Activated T-cell treated with anti-CD3 and anti-CD28 coated beads, Interleukin-2, amount 50 U/mL, for 72 hours (primary cell): ENCODE measurements around the gene PLCH1. TPM values are rescaled to one million over a fixed set of nuclear protein-coding genes. Genes with fewer than 3 reads are reported as not detected.

Source experiments
- ATAC-seq, 2 donors: fragments of 150-1000 bp; cut with Tn5 transposase; replicated peaks in 1 of 2; 2 replicates each; pipeline ENCODE4 v1.10.0; 2021; ENCODE audit warnings: moderate library complexity in 2 of 2, mild to moderate bottlenecking in 1 of 2
- DNase-seq, 2 donors: peaks; one replicate each; pipeline ENCODE4 v3.0.0; 2021 to 2022; ENCODE audit warnings: mixed read lengths in 1 of 2
- H3K27ac Mint-ChIP-seq: one replicate; pipeline ENCODE4 v1.8.0; 2022; ENCODE audit warnings: mild to moderate bottlenecking, moderate library complexity, mixed read lengths
- H3K27me3 Mint-ChIP-seq: one replicate; pipeline ENCODE4 v1.8.0; 2022; ENCODE audit warnings: low read depth, mixed read lengths
- H3K36me3 Mint-ChIP-seq, 2 donors: one replicate each; pipeline ENCODE4 v1.8.0; 2022; ENCODE audit warnings: mixed read lengths in 2 of 2, mild to moderate bottlenecking in 1 of 2; ENCODE audit not compliant: insufficient read depth in 2 of 2
- H3K4me1 Mint-ChIP-seq: one replicate; pipeline ENCODE4 v1.8.0; 2022; ENCODE audit warnings: low read depth, mixed read lengths
- H3K4me3 Mint-ChIP-seq, 2 donors: one replicate each; pipeline ENCODE4 v1.8.0; 2022; ENCODE audit warnings: mild to moderate bottlenecking in 2 of 2, mixed read lengths in 2 of 2, moderate library complexity in 2 of 2
- H3K9me3 Mint-ChIP-seq, 2 donors: one replicate each; pipeline ENCODE4 v1.8.0; 2022; ENCODE audit warnings: mixed read lengths in 2 of 2
- total RNA-seq, 2 donors: library from RNA; stranded (reverse); gene quantifications; one replicate each; pipeline ENCODE4 v1.2.3, GENCODE V29; 2022

Gene PLCH1
- total RNA-seq, 2 donors from 2014 or later, result 0.14 to 1.1 TPM

DNA sequence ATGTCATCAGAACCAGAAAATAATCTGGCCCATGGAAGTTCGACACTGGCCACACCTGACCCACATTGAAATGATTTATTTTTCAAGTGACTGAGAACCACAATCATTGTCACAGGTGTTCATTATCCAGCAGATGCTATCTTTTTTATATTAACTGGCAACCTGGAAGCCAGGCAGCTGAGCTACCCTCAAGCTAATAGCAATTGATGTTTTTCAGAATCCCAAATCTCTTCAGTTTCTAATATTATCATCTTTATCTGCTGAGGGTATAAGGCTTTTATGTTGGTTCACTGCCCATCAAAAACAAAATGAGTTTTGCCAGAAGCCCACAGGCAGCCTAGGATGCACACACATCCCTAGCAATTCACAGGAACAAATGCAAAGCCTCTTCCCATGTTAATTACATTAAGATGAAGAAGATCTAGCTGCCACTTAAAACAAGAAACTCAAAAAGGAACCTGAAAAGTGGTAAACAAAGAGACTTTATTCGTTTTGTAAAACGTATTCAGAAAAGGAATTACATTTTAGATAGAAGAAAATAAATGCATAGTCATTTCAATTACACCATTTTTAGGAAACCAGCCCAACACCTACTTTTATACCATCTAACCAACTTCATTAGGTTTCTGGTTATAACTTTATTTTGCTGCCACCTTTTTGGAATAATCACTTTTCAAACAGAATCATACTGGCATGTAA lies 410.5 kb downstream of the PLCH1 start:
- no peak overlapping the region for H3K4me3 Mint-ChIP-seq
- peaks cover 20% of the 10 kb centered on the region for H3K4me1 Mint-ChIP-seq
- ATAC-seq (no peak), DNase-seq (no peak)
- H3K36me3 Mint-ChIP-seq, result no peaks in the 10 kb centered on the region
- peaks cover under 1% of the 10 kb centered on the region for H3K27me3 Mint-ChIP-seq
- no peaks in the 10 kb centered on the region for H3K9me3 Mint-ChIP-seq
- H3K27ac Mint-ChIP-seq, result no peak overlapping the region

DNA sequence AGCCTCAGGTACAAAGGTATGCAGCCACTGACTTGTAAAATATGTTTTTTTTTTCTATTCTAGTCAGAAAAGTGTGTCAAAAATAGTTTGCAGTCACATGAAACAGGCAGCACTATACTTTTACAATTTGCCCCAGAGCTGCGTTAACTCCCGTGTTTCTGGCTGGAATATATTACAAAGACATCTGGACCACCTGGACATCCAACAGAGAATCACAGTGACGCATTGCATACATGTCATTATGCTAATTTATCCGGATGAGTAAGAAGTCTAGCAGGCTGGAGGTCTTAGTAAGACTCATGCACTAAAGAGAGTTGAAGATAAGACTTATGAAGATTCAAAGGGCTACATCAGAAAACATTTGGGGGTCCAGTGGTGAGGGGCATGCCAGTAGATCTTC lies 412.2 kb downstream of the PLCH1 start:
- no peak overlapping the region for H3K4me3 Mint-ChIP-seq
- ATAC-seq (no peak), DNase-seq (no peak)
- no peaks in the 10 kb centered on the region for H3K9me3 Mint-ChIP-seq
- H3K27me3 Mint-ChIP-seq, result no peaks in the 10 kb centered on the region
- no peak overlapping the region for H3K27ac Mint-ChIP-seq
- H3K36me3 Mint-ChIP-seq, result no peaks in the 10 kb centered on the region
- H3K4me1 Mint-ChIP-seq, result peaks cover 14% of the 10 kb centered on the region

- no peak for ATAC-seq
- H3K4me1 Mint-ChIP-seq, result peaks cover 14% of the 10 kb centered on the region
- H3K4me3 Mint-ChIP-seq, result no peak overlapping the region
- DNase-seq, result no peak
- H3K9me3 Mint-ChIP-seq, result no peaks in the 10 kb centered on the region
- H3K27me3 Mint-ChIP-seq, result no peaks in the 10 kb centered on the region
- H3K27ac Mint-ChIP-seq, result no peak overlapping the region
- H3K36me3 Mint-ChIP-seq, result no peaks in the 10 kb centered on the region
Measured at GRCh38 chr3:155331078-155331477, 413.8 kb downstream of the PLCH1 start.

- H3K27ac Mint-ChIP-seq, result no peak overlapping the region
- ATAC-seq (no peak), DNase-seq (no peak)
- H3K4me1 Mint-ChIP-seq, result peaks cover 11% of the 10 kb centered on the region
- H3K27me3 Mint-ChIP-seq, result no peaks in the 10 kb centered on the region
- H3K4me3 Mint-ChIP-seq, result no peak overlapping the region
- H3K9me3 Mint-ChIP-seq, result no peaks in the 10 kb centered on the region
- H3K36me3 Mint-ChIP-seq, result no peaks in the 10 kb centered on the region
Measured at GRCh38 chr3:155330370-155330769, 414.5 kb downstream of the PLCH1 start.

DNA sequence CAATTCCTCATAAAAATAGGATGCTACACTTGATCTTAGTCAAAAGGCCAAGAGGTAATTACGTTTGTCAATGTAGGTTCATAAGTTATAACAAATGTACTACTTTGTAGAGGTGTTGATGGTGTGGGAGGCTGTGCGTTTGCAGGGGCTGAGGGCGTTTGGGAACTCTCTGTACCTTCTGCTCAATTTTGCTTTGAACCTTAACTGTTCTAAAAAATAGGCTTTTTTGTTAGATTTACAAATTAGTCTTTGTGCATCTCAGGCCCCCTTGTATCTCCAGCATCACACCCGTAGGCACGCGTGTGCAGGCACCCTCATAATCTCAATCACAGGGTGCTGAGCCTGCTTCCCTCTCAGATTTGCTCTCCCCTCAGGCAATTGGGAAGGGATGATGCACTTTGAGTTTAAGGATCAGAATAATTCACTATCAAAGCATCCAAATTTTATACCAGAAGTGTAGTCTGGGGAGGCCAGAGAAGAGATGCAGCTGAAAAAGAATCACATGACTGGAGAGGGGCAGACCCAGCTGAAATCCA lies 415.3 kb downstream of the PLCH1 start:
- no peaks in the 10 kb centered on the region for H3K9me3 Mint-ChIP-seq
- no peak overlapping the region for H3K4me3 Mint-ChIP-seq
- ATAC-seq (no peak), DNase-seq (no peak)
- no peak overlapping the region for H3K27ac Mint-ChIP-seq
- peaks cover 4% of the 10 kb centered on the region for H3K4me1 Mint-ChIP-seq
- H3K36me3 Mint-ChIP-seq, result no peaks in the 10 kb centered on the region
- no peaks in the 10 kb centered on the region for H3K27me3 Mint-ChIP-seq

DNA sequence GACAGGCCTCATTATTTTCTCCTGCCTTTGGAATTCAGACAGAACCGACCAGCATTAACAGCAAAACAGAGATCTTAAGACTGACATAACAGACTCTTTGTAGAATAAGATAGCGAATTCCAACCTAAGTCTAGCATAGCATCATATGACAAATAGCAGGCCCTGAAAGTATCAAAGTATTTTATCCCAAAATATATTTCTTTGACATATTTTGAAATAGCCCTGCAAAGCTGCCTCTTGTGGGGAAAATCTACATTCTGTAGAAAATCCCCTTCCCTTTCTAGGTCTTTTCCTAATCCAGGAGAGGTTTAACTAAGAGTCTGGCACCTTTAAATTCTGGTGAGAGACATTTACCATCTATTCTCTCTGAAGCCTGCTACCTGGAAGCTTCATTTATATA lies 417.0 kb downstream of the PLCH1 start:
- DNase-seq (no peak), ATAC-seq (no peak)
- H3K4me1 Mint-ChIP-seq, result no peaks in the 10 kb centered on the region
- no peaks in the 10 kb centered on the region for H3K27me3 Mint-ChIP-seq
- H3K4me3 Mint-ChIP-seq, result no peak overlapping the region
- no peak overlapping the region for H3K27ac Mint-ChIP-seq
- no peaks in the 10 kb centered on the region for H3K9me3 Mint-ChIP-seq
- no peaks in the 10 kb centered on the region for H3K36me3 Mint-ChIP-seq

DNA sequence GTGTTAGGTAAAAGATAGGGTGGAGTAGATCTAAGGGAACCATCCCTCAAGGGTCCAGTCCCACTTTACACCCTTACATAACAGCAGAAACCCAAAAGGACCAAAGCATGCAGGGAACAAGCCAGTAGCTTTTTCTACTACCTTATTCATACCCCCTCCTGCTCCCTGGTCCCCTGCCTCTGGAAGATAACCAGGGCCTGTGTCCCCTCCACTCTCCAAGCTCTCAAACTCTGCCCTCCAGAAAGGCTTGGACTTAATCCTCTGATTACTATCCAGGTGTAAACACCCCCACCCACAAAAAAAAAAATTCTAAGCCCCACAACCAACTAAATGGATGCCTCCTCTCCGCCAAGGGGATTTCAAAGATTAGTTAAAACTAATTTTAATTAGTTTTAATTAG lies 417.4 kb downstream of the PLCH1 start:
- ATAC-seq, result no peak
- H3K36me3 Mint-ChIP-seq, result no peaks in the 10 kb centered on the region
- no peak overlapping the region for H3K4me3 Mint-ChIP-seq
- H3K4me1 Mint-ChIP-seq, result no peaks in the 10 kb centered on the region
- DNase-seq, result no peak
- no peaks in the 10 kb centered on the region for H3K27me3 Mint-ChIP-seq
- no peak overlapping the region for H3K27ac Mint-ChIP-seq
- no peaks in the 10 kb centered on the region for H3K9me3 Mint-ChIP-seq

DNA sequence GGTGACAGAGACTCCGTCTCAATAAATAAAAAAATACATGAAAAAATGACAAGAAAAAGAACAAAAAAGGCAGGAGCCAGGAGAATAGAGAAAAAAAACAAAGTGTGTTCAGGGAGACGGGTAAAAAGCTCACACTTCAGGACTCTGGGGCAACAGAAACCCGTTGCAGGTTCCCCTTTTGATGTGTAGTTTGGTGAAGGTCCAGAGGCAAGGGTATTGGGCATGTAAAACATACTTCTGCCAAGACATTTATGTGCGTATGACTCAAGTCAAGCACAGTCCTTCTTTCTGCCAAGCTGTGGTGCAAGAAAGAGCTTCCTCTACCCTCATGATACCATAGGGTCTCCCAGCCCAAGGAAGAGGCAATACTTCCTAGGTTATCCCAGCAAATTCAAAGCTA lies 418.0 kb downstream of the PLCH1 start:
- Mint-ChIP-seq H3K36me3 (no peaks in the 10 kb centered on the region), H3K4me3 (no peak overlapping the region), H3K4me1 (no peaks in the 10 kb centered on the region), H3K27ac (no peak overlapping the region), H3K9me3 (no peaks in the 10 kb centered on the region), H3K27me3 (no peaks in the 10 kb centered on the region)
- DNase-seq (no peak), ATAC-seq (no peak)

GRCh38 chr3:155326244-155326643 lies 418.6 kb downstream of the PLCH1 start:
- ATAC-seq (no peak), DNase-seq (no peak)
- H3K9me3 Mint-ChIP-seq, result no peaks in the 10 kb centered on the region
- no peaks in the 10 kb centered on the region for H3K36me3 Mint-ChIP-seq
- H3K4me3 Mint-ChIP-seq, result no peak overlapping the region
- H3K27me3 Mint-ChIP-seq, result no peaks in the 10 kb centered on the region
- no peaks in the 10 kb centered on the region for H3K4me1 Mint-ChIP-seq
- H3K27ac Mint-ChIP-seq, result no peak overlapping the region

Other genes with a start within 250 kb of the PLCH1 start
- 1 to 10 TPM; 3.3 to 5.1 TPM for gene C3orf33, start 61.2 kb upstream of the PLCH1 start, total RNA-seq
- 10 to 100 TPM; 30.0 to 39.5 TPM for gene SLC33A1, start 109.4 kb upstream of the PLCH1 start, total RNA-seq
- 100 to 1,000 TPM; 126 to 147 TPM for gene GMPS, start 125.6 kb upstream of the PLCH1 start, total RNA-seq